Fibroblast of peridontal ligament (primary cell): Measurements from ENCODE around the gene SPOUT1.

Source experiments
- DNase-seq: peaks from one replicate; pipeline ENCODE4 v3.0.0-alpha.2; 2010; ENCODE audit errors: extremely low read depth

The SPOUT1 gene

GRCh38 chr9:128836509-128837145 is 7.0 kb upstream of the SPOUT1 start:
- no peak for DNase-seq

GRCh38 chr9:128835246-128836210 is 5.9 kb upstream of the SPOUT1 start:
- DNase-seq, result no peak

- DNase-seq, result no peak
Observed at GRCh38 chr9:128833696-128834095, 4.1 kb upstream of the SPOUT1 start.

- DNase-seq, result no peak
Observed at GRCh38 chr9:128828719-128829452, 708 bp downstream of the SPOUT1 start.

- no peak for DNase-seq
Observed at GRCh38 chr9:128828267-128828666, 1.3 kb downstream of the SPOUT1 start.

- no peak for DNase-seq
Observed at GRCh38 chr9:128825923-128826700, 3.5 kb downstream of the SPOUT1 start.

GRCh38 chr9:128824911-128825310 is 4.7 kb downstream of the SPOUT1 start:
- no peak for DNase-seq

- DNase-seq, result no peak
Observed at GRCh38 chr9:128823903-128824406, 5.6 kb downstream of the SPOUT1 start.

GRCh38 chr9:128823362-128823902 is 6.2 kb downstream of the SPOUT1 start:
- DNase-seq, result no peak

GRCh38 chr9:128822407-128823042 is 7.1 kb downstream of the SPOUT1 start:
- no peak for DNase-seq

GRCh38 chr9:128821584-128822406 is 7.8 kb downstream of the SPOUT1 start:
- DNase-seq, result no peak

- DNase-seq, result no peak
Observed at GRCh38 chr9:128820665-128821583, 8.7 kb downstream of the SPOUT1 start.

- no peak for DNase-seq
Observed at GRCh38 chr9:128819716-128820664, 9.6 kb downstream of the SPOUT1 start.

- DNase-seq, result no peak
Observed at GRCh38 chr9:128818839-128819715, 10.5 kb downstream of the SPOUT1 start.

GRCh38 chr9:128818099-128818838 is 11.3 kb downstream of the SPOUT1 start, which contains the start of gene ENDOG:
ENDOG (plus strand) TSS chr9:128818500; CDS start chr9:128818685, 185 bp downstream.
- DNase-seq, result peak; percentile 95

- DNase-seq, result no peak
Observed at GRCh38 chr9:128810873-128811272, 18.7 kb downstream of the SPOUT1 start.
